Glutamatergic neuron (in vitro differentiated cells): ENCODE data around the gene EIF4B. TPM values are rescaled to one million over a fixed set of nuclear protein-coding genes. Genes with fewer than 3 reads are reported as not detected.

Experiments used
- DNase-seq: peaks from one replicate; pipeline ENCODE4 v3.0.0; 2022
- H3K27ac Mint-ChIP-seq: one replicate; pipeline ENCODE4 v1.8.0; 2020; ENCODE audit warnings: mild to moderate bottlenecking, mixed read lengths, inconsistent platforms; ENCODE audit not compliant: unreplicated experiment
- H3K27me3 Mint-ChIP-seq: one replicate; pipeline ENCODE4 v1.8.0; 2020; ENCODE audit warnings: mild to moderate bottlenecking, moderate library complexity, mixed read lengths, inconsistent platforms; ENCODE audit not compliant: unreplicated experiment
- H3K36me3 Mint-ChIP-seq: one replicate; pipeline ENCODE4 v1.8.0; 2020; ENCODE audit warnings: mild to moderate bottlenecking, mixed read lengths, inconsistent platforms; ENCODE audit not compliant: unreplicated experiment
- H3K4me1 Mint-ChIP-seq: one replicate; pipeline ENCODE4 v1.8.0; 2020; ENCODE audit warnings: mild to moderate bottlenecking, low read depth, mixed read lengths, inconsistent platforms; ENCODE audit not compliant: unreplicated experiment
- H3K4me3 Mint-ChIP-seq: one replicate; pipeline ENCODE4 v1.8.0; 2020; ENCODE audit warnings: mild to moderate bottlenecking, mixed read lengths, inconsistent platforms; ENCODE audit not compliant: unreplicated experiment
- H3K9me3 Mint-ChIP-seq: one replicate; pipeline ENCODE4 v1.8.0; 2020; ENCODE audit warnings: mild to moderate bottlenecking, moderate library complexity, mixed read lengths, inconsistent platforms; ENCODE audit not compliant: unreplicated experiment
- CTCF ChIP-seq: fragments of 200-600 bp; sonication (generic); IDR thresholded peaks from one replicate; pipeline ENCODE4 v1.5.0; 2021; ENCODE audit not compliant: partially characterized antibody, unreplicated experiment
- total RNA-seq: library from RNA; stranded (reverse); fragmentation: NEBNext Ultra II Directional; extraction: Animal tissue kit (Norgen Biotek cat#: 25700); gene quantifications from one replicate; pipeline ENCODE4 v1.2.1, GENCODE V29; 2021; ENCODE audit not compliant: unreplicated experiment

The EIF4B gene
- total RNA-seq, 1 donor from 2014 or later: 283 TPM

GRCh38 chr12:53039851-53040250 is 33.6 kb downstream of the EIF4B start:
- peaks cover 6% of the 10 kb centered on the region for H3K9me3 Mint-ChIP-seq
- TF ChIP-seq CTCF: no peak
- no peak for DNase-seq
- peaks cover 4% of the 10 kb centered on the region for H3K27me3 Mint-ChIP-seq
- no peak overlapping the region for H3K27ac Mint-ChIP-seq
- peaks cover 3% of the 10 kb centered on the region for H3K4me1 Mint-ChIP-seq
- peaks cover 5% of the 10 kb centered on the region for H3K36me3 Mint-ChIP-seq
- H3K4me3 Mint-ChIP-seq: no peak overlapping the region

- no peak for TF ChIP-seq CTCF
- Mint-ChIP-seq H3K9me3 (peaks cover 9% of the 10 kb centered on the region), H3K27me3 (peaks cover 8% of the 10 kb centered on the region), H3K27ac (no peak overlapping the region), H3K4me3 (no peak overlapping the region), H3K36me3 (peaks cover 5% of the 10 kb centered on the region), H3K4me1 (peaks cover 3% of the 10 kb centered on the region)
- no peak for DNase-seq
Measured at GRCh38 chr12:53042607-53043454, 36.6 kb downstream of the EIF4B start.

- no peak for DNase-seq
- no peak overlapping the region for H3K27ac Mint-ChIP-seq
- H3K4me3 Mint-ChIP-seq: no peak overlapping the region
- peaks cover 7% of the 10 kb centered on the region for H3K9me3 Mint-ChIP-seq
- peaks cover 6% of the 10 kb centered on the region for H3K27me3 Mint-ChIP-seq
- peaks cover 5% of the 10 kb centered on the region for H3K36me3 Mint-ChIP-seq
- TF ChIP-seq CTCF: no peak
- H3K4me1 Mint-ChIP-seq: peaks cover 8% of the 10 kb centered on the region
Measured at GRCh38 chr12:53044052-53044581, 37.9 kb downstream of the EIF4B start.

GRCh38 chr12:53044896-53045695 is 38.8 kb downstream of the EIF4B start:
- H3K27me3 Mint-ChIP-seq: peaks cover 7% of the 10 kb centered on the region
- peak overlapping the region; percentile 48 for H3K4me3 Mint-ChIP-seq
- no peak for DNase-seq
- H3K9me3 Mint-ChIP-seq: peaks cover 7% of the 10 kb centered on the region
- no peak for TF ChIP-seq CTCF
- H3K36me3 Mint-ChIP-seq: peaks cover 5% of the 10 kb centered on the region
- peaks cover 12% of the 10 kb centered on the region for H3K4me1 Mint-ChIP-seq
- H3K27ac Mint-ChIP-seq: no peak overlapping the region
